ENCODE measurements around the gene NLN.
"Not testable (repeated sequence)": the region's sequence is repeated elsewhere in the genome, so short reads cannot be mapped to it uniquely, and the experiment has no call there.

Gene NLN

DNA sequence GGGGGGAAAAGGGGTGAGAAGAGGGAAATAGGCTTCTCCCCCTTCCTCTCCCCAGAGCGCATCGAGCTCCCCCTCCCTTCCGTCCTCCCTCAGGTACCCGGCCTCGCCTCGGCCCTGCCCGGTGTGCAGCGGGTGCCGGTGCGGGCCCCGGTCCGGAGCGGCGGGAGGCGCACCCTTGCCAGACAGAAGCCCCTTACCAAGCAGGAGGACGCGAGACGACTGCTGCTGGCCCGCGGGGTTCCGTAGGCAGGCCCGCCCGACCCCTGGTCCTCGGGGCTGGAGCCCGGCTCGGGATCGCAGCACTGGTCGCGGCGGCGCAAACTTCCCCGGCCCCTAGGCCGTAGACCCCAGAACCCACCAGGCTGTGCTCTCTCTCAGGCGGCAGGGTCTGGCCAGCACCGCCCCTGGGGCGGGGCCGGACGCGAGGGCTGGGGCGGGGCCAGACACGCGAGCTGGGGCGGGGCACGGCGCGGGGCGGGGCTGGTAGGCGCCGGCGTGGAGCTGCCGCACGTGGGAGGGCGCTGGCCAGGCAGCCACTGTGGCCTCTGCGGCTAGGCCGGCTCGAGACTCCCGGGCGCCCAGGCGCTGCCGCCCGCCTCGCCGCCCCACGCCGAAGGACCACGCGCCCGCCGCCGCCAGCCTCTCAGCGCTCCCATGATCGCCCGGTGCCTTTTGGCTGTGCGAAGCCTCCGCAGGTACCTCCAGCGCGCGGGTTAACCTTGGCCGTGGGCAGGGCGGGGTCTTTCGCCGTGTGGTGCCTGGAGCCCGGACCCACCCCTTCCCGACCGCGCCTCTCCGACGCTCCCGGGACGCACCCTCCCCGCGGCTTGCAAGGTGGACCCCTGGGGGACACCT, at the start of gene NLN, which contains the start of gene SGTB:
TSS of gene NLN (plus strand) at position 486 of the 855 bp plus-strand sequence. CDS start at position 655, 169 bp downstream.
TSS of gene SGTB (minus strand) at position 390 of the 855 bp plus-strand sequence. CDS start 1,302 bp downstream, outside the sequence.
- peak; percentile 81 to 90 for DNase-seq (ENCODE audit: low read depth in 2 of 2)

DNA sequence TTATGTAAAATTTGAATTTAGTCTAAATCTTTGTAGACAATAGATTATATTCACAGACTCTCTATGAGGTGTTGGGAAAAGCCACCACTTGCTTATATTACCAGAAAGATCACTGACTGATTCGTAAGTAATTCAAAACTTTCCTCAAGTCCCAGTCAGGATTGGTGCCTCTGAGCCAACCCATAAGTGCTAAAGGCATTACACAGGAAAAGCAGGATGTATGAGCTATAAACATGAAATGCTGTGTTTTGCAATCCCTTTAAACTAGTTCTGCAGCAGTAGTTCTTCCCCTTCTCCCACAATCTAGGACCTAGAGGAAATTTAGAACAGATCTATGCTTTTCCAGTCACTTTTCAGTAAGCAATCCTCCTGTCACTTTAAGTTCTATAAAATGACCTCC, 49.2 kb upstream of the NLN start:
- no peak for DNase-seq (ENCODE audit: low read depth in 2 of 2)

DNA sequence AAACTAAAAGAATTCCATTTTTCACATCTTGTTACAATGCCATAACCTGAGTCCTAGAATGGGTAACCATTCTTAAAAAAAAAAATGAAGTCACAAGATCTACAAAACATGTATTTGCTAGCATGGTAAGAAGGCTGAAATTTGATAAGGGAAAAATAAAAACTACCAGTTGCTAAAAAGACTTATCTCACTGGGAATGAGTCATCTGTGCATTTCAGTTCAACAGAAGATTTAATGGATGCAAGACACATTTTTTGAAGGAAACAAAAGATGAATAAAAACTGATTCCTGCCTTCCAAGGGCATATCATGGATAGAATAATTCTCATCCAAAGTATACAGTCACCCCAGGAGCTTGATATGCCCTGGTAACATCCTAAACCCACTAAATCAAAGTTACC, 47.3 kb upstream of the NLN start:
- DNase-seq (ENCODE audit: low read depth in 2 of 2): no peak

DNA sequence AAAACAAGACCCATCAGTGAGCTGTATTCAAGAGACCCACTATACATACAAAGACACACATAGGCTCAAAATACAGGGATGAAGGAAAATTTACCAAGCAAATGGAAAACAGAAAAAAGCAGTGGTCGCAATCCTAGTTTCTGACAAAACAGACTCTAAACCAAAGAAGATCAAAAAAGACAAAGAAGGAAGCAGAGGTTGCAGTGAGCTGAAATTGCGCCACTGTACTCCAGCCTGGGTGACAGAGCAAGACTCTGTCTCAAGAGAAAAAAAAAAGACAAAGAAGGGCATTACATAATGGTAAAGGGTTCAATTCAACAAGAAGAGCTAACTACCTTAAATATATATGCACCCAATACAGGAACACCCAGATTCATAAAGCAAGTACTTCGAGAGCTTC, 45.9 kb upstream of the NLN start:
- not testable (repeated sequence) for DNase-seq (ENCODE audit: low read depth in 2 of 2)

DNA sequence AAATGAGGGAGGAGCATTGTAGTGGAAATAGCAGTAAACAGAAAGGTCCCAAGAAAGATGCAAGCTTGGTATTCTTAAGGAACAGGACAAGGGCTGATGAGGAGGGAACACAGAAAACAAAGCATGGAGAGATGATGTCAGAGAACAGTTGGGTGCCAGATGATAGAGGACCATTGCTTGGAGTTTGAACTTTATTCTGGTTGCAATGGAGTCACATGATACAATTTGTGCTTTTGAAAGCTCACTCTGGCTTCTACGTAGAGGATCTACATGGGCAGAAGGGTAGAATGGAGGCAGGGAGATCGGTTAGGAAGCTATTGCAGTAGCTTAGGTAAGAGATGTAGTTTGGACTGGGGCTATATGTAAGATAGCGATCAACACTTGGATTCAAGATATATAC, 39.9 kb upstream of the NLN start:
- no peak for DNase-seq (ENCODE audit: low read depth in 2 of 2)

DNA sequence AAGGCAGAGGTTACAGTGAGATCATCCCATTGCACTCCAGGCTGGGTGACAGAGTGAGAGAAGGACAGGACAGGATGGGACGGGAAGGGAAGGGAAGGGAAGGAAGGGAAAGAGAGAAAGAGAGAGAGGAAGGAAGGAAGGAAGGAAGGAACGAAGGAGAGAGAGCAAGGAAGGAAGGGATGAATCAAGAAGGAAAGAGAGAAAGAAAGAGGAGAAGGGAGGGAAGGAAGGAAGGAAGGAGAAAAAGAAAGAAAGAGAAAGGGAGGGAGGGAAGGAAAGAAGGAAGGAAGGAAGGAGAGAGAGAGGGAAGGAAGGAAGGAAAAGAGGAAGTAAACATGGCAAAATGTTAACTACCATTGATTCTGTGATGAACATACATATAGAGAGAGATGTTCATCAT, 28.9 kb upstream of the NLN start:
- no peak for DNase-seq (ENCODE audit: low read depth in 2 of 2)

DNA sequence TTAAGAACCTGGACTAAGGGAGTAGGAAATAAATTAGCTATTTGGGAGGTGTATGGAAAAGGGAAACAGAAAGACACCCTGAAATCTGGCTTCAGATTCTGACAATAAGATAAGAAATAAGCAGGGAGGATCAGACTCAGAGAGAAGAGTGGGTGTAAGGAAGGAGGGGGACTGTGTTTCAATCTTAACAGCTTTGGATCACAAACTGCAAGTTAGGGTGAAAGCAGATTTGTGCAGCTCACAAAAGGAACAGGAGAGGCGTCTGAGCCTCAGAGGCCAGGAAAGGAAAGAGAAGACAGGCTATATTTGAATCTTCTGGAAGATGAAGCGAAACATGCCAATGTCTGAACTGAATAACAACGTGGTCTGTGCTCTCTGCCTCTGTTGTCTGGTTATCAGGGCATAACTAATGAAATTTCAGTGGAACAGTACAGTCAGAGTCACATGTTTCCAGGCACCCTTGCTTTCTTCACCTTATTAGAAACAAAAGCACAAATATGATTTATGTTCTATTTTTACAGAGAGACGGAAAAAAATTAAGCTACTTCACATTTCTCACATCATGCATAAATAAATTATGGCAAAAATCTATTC, 26.7 kb upstream of the NLN start:
- no peak for DNase-seq (ENCODE audit: low read depth in 2 of 2)

DNA sequence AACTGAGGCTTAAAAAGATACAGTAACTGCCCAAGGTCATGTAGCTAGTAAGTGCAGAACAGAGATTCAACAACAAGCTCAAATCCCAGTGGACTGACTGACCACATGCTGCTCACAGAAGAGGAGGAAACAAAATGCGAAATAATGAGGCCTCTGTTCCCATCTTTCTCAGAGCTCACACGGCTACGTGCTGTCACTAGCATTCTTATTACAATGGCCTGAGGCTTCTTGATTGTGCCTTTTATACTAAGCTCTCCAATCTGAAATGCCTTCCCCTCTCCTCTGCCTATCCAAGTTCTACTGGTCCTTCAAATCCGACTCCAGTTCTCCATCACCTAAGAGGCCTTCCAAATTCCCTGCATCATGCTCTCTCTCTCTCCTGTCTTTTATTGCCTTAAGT, 26.1 kb upstream of the NLN start:
- DNase-seq (ENCODE audit: low read depth in 2 of 2): no peak

DNA sequence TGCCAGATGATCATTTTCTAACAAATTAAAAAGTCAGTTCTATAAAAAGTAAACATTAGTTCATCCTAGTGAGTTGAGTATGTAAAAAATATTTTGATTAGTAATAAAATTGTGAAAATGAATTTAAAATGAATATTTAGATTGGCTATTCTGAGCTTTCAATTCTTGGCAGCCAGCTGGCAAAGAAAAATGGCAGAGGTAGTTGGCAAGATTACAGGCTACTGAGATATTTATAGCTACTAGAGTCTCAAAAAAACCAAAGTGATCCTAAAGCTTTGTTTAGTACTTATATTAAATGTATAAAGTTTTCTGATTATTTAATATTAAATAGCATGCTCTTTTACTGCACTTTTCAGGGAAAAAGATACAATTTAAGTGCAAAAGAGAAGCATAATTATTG, 25.1 kb upstream of the NLN start:
- DNase-seq (ENCODE audit: low read depth in 2 of 2): no peak

DNA sequence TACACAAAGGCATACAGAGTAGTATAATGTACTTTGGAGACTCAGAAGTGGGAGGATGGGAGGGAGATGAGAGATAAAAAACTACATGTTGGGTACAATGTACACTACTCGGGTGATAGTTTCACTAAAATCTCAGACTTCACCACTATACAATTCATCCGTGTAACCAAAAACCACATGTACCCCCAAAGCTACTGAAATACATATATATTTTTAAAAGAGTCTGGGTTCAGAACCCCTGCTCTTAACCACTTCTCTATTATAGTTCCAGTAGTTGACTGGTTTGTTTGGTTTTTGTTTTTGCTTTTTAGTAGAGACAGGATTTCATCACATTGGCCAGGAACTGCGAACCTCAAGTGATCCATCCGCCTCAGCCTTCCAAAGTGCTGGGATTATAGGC, 22.7 kb upstream of the NLN start:
- no peak for DNase-seq (ENCODE audit: low read depth in 2 of 2)

DNA sequence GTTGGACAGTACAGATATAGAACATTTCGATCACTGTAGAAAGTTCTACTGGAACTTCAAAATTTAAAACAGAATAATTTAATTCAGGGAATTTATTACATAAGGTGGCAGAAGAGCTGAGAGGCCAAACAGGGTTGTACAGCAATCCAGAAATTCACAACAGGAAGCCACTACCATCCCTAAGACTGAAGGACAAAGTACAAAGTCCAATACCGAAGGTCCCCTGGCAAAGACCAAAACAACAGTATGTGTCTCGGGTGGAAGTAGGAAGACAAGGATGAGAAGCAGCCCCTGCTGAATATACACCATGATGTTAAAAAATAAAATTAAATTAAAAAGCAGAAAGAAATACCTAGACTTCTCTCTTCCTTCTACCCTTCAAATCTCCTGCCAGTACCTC, 20.0 kb upstream of the NLN start:
- DNase-seq (ENCODE audit: low read depth in 2 of 2): no peak

DNA sequence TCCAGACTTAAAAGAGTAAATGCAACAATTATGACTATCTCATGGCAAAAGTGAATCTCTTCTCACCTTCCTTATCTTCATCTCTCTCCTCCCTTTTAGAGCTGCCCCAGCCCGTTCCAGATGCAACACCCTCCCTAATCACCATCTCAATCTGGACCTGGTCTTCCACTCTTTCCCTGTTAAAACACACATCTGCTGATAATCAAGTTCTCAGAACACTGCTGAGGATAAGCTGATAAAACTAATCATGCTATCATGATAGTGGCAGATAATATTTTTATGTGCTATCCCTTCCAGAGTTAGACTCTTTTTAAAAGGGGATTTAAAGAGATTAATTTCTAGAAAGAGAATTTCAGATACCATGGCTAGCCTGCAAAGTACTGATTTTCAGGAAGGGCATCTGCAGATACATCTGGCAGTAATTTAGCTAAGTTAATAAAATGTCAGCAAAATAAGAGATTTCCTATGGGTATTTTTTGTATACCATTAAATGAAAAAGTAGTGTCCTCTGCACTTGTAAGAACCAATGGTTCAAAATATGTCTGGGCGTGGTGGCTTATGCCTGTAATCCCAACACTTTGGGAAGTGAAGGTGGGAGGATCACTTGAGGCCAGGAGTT, 17.3 kb upstream of the NLN start:
- DNase-seq (ENCODE audit: low read depth in 2 of 2): no peak

DNA sequence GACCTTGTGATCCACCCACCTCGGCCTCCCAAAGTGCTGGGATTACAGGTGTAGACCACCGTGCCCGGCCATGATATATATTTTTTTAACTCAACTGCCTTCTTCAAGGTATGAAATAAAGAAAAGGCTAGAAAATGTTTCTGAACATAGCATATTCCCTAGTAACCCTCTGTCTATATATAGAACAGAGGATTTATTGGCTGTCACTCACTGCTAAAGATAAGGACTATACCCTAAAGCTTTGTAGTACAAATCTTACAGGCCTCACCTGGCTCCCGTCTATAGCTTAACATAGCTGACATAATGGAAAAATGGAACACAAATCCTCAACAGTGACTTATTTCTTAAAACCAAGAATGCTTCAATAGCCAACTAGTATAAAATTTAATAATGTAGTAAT, 14.3 kb upstream of the NLN start:
- DNase-seq (ENCODE audit: low read depth in 2 of 2): no peak

DNA sequence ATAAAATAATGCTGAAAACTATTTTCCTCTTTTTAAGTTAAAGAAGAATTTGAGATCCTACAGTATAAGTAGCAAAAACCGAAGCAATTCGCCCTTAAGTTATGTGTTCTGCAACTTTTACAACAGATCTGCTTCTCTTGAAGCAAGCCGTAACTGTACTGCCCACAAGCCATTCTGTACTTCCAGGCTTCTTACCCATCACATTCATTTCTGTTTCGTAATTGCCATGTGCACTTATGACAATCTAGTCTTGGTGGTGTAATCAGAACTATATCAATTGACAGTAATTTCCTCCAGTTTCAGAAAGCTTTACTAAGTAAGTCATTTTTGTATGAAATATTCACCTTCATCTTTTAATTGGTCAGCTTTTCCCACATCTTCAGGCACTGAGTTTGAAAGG, 13.9 kb upstream of the NLN start:
- no peak for DNase-seq (ENCODE audit: low read depth in 2 of 2)

DNA sequence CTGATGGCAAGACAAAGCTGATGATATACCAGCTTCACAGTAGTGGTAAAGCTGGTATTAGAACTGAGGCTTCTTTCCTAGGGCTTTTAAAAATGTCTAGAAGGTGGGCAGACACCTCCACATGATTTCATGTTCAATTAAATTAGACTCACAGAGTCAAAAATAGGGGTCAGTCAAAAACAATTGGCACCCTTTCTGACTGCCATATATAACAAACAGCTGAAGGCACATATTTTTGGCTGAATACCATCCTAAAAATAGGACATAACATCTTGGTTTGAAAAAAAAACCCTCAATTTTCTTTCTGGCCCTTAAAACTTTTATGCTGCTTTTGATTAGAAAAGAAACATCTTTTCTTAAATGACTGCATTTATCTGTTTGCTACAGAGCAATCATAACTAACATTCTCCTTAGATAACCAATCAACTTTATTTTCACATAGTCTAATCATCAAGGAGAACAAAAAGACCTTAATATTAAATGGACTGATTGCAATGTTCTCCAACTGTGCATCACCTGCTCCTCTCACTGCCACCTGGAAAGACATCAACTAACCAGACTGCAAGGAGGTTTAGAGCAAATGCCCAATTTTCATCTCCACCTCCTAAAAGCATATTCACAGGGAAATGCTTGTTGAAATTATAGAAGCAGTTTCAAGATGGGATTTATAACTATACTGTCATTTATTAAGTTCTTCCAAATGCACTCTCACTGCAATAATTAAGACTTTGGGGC, 3.3 kb upstream of the NLN start:
- DNase-seq (ENCODE audit: low read depth in 2 of 2): no peak

DNA sequence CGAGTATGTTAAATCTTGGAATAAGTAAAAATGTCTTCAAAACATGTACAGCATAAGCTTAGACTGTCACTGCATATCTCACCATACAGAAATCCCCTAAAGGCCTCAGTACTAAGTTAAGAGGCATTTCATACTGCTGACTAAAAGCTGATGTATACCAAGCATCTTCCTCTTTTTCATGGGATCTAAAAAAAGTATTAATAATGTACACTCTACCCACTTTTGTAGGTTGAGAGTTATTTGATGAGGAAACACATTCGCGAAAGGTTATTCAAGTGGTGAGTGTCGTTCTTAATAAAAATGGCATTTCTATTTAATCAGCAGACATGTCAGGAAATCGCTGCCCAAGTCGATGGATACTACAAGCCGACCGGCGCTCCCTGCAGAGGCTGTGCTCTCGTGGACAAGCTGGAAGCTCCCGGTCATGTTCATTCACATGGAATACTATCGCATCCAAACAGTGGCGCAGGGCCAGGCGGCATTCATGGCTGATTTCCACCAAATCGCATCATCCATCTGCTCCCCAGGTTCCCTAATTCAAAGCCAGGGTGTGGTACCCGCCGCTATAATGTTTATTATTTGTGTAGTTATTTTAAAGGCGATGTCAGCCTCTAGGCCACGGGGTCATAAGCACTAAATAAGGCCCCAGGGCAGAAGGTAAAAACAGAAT, 820 bp upstream of the NLN start:
- no peak for DNase-seq (ENCODE audit: low read depth in 2 of 2)

DNA sequence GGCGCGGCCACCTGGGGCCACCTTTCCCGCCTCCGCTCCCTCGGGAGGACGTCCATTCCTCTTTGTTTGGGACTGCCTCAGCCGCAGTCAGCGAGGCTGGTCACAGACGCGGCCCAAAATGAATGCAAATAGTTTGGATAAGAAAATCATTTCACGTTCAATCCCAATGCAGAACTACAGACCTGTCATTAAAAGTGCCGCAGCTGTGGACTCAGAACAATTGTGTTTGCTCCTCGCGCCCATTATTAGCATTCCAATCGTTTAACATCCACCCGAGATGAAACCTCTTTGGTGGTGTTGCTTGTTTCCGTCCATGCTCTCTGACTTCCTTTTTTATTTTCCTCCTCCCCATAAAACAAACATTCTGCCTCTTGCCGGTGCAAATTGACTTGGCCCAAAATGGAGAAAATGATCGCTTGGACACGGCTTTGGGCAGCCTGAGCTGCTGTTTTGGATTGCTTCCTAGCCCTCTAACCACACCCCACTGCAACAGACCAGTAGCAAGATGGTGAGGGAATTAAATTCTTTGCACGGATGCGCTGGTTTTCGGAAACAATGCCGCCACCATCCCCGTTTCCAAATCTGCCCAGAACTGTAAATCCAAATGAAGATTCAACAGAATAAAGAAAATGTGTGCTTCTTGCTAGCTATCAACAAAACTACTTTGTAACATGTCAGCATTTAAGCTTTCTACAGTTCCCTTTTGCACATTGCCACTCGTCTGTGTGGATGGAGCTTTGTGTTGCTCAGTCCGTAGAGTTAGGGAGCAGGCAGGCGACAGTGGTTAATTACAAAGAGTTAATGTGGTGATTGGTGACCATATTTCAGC, 784 bp downstream of the NLN start:
- no peak for DNase-seq (ENCODE audit: low read depth in 2 of 2)

DNA sequence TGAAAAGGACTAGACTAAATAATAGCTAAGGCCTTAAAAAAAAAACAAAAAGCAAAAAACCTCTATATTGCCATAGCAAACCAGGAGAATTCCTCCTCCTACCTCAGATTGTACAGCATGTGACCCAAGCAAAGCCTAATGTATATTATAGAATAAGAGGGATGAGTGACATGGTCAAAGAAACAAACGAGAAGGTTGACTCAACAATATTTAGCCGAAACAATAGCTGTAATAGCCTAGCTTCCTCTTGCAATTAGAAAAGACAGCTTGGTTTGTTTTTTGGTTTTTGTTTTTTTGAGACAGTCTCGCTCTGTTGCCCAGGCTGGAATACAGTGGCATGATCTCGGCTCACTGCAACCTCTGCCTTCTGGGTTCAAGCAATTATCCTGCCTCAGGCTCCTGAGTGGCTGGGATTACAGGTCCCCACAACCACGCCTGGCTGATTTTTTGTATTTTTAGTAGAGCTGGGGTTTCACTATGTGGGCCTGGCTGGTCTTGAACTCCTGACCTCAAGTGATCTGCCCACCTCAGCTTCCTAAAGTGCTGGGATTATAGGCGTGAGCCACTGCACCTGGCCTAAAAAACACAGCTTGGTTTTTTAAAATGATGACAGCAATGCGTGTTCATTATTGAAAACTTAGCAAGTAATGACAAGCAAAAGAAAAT, 5.6 kb downstream of the NLN start:
- DNase-seq (ENCODE audit: low read depth in 2 of 2): no peak

DNA sequence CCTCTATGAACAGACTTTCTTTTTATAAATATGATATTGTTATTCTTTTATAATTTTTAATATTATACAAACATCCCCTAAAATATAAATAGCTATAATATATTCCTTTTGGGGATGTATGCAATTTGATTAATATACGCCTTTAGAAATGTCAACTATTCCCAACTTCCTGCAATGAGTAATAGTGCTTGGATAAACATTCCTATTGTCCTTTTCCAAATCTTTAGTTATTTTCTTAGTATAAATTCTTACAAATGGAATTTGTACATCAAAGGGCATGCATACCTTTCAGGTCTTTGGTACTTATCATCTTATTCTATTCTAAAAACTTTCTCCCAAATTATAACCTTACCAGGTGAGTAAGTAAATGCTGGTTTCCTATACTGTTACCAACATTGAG, 6.2 kb downstream of the NLN start:
- no peak for DNase-seq (ENCODE audit: low read depth in 2 of 2)

DNA sequence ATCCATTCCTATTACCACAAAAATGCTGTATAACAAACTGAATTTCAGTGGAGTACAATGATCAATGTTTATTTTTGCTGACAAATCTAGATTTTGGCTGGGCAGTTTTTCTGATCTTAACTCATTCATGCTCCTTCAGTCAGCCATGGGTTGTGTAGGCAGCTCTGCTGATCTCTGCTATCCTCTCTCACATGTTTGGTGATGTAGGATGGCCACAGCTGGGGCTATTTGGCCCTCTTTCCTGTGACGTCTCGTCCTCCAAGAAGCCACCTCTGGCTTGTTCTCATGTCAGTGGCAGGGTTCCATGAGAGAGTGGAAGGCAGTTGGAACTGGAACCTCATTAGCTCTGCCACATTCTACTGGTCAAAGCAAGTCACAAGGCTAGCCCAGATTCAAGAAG, 8.9 kb downstream of the NLN start:
- DNase-seq (ENCODE audit: low read depth in 2 of 2): no peak
